ENCODE measurements around the gene GPN2.

- no peak for TF ChIP-seq POLR2A (IDR thresholded peaks at IDR 0.05)
- peak in 3 of 4 experiments; percentile 21 to 37 (median 31) for TF ChIP-seq CTCF (IDR thresholded peaks at IDR 0.05)
Measured at GRCh38 chr1:26887125-26887524, 3.0 kb downstream of the GPN2 start.
